Measurements from ENCODE around the gene DDX51.
A peak's percentile ranks its signal among the peaks of the same experiment; 100 is the strongest.

Gene DDX51, protein sequence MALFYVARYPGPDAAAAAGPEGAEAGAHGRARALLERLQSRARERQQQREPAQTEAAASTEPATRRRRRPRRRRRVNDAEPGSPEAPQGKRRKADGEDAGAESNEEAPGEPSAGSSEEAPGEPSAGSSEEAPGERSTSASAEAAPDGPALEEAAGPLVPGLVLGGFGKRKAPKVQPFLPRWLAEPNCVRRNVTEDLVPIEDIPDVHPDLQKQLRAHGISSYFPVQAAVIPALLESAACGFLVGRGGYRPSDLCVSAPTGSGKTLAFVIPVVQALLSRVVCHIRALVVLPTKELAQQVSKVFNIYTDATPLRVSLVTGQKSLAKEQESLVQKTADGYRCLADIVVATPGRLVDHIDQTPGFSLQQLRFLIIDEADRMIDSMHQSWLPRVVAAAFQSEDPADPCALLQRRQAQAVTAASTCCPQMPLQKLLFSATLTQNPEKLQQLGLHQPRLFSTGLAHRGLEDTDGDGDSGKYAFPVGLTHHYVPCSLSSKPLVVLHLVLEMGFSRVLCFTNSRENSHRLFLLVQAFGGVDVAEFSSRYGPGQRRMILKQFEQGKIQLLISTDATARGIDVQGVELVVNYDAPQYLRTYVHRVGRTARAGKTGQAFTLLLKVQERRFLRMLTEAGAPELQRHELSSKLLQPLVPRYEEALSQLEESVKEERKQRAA

DNA sequence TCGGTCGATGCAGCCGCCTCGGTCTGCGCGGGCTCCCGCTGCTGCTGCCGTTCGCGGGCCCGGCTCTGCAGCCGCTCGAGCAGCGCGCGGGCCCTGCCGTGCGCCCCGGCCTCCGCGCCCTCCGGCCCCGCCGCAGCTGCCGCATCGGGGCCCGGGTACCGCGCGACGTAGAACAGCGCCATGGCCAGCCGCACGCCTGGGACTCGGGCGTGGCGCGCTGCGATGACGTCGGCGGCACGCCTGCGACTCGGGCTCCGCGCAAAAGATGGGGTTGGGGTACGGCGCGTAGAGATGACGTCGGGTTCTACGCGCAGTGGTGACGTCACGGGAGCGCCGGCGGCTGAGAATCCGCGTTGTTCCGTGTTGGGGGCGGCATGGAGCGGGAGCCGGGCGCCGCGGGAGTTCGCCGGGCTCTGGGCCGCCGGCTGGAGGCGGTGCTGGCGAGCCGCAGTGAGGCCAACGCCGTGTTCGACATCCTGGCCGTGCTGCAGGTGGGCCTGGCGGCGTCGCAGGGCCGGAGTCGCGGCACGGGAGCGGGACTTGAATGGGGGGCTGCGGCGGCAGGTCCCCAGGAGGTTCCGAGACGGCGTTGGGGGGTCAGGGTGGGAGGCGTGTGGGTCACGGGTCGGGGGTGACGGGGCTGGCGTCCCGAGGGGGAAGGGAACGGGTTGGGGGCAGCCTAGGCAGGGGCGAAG is at the start of gene DDX51, which contains the start of gene NOC4L:
TSS of gene DDX51 (minus strand) at position 205 of the 695 bp plus-strand sequence. CDS start at position 182, 23 bp downstream.
TSS of gene NOC4L (plus strand) at position 343 of the 695 bp plus-strand sequence. CDS start at position 375, 32 bp downstream.
- TF ChIP-seq CTCF (IDR thresholded peaks at IDR 0.05; ENCODE audit: low read depth, low read length): no peak
- DNase-seq (ENCODE audit: extremely low read depth, low read depth): peak; percentile 85

DNA sequence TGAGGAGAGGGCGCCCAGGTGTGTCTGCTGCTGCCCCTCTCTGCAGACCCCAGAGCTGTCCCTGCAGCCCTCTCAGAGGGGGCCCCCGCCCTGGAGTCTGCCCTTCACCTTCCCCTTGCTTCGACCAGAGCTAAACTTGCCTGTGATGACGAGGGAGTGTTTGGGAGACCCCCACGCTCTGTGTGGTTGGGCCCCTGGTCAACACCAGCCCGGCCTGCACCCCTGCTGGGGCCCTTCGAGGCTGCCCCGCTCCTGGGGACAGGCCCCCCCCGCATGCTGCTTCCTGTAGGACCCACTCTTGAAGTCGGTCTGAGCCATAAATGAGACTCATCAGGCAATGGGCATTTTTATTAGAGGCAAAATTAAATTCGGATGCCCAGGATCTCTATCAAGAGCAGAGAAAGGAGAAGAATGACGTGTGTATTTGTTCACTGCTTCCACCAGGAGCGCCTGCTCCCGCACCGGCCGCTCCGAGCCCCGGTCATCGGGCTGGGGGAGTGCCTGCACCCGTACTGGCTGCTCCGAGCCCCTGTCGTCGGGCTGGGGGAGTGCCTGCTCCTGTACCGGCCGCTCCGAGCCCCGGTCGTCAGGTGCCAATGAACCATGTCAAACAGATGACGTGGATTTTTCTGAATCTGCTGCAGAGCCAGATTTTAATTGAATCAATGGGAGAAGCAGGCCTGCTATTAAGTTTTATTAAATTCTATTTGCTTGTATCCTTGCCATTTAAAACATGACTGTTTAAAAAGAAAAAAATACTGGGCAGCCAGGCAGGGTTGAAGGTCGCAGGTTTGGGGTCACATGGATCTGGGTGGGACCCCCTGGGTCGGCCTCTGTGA is 47.8 kb upstream of the DDX51 start:
- no peak for TF ChIP-seq CTCF (IDR thresholded peaks at IDR 0.05; ENCODE audit: low read depth, low read length)
- no peak for DNase-seq (ENCODE audit: extremely low read depth, low read depth)

GRCh38 chr12:132190834-132191500 is 46.8 kb upstream of the DDX51 start:
- no peak for DNase-seq (ENCODE audit: extremely low read depth, low read depth)
- no peak for TF ChIP-seq CTCF (IDR thresholded peaks at IDR 0.05; ENCODE audit: low read depth, low read length)

- no peak for TF ChIP-seq CTCF (IDR thresholded peaks at IDR 0.05; ENCODE audit: low read depth, low read length)
- no peak for DNase-seq (ENCODE audit: extremely low read depth, low read depth)
Measured at GRCh38 chr12:132190012-132190755, 46.1 kb upstream of the DDX51 start.

GRCh38 chr12:132189378-132190011 is 45.4 kb upstream of the DDX51 start:
- TF ChIP-seq CTCF (IDR thresholded peaks at IDR 0.05; ENCODE audit: low read depth, low read length): no peak
- peak; percentile 44 for DNase-seq (ENCODE audit: extremely low read depth, low read depth)
